Kidney epithelial cell (primary cell): ENCODE results near the gene HOXB7. TPM values are rescaled to one million over a fixed set of nuclear protein-coding genes. Genes with fewer than 3 reads are reported as not detected.

Source experiments
- DNase-seq: peaks from one replicate; pipeline ENCODE4 v3.0.0-alpha.2; 2010; ENCODE audit warnings: low read depth
- H3K27me3 ChIP-seq: 2 replicates; pipeline ENCODE4 v1.6.0; 2011; ENCODE audit warnings: low read length; ENCODE audit not compliant: control insufficient read depth, insufficient read depth
- H3K36me3 ChIP-seq: 2 replicates; pipeline ENCODE4 v1.5.1; 2011; ENCODE audit warnings: low read length; ENCODE audit not compliant: control insufficient read depth, insufficient read depth
- H3K4me3 ChIP-seq: 2 replicates; pipeline ENCODE4 v1.5.1; 2011; ENCODE audit warnings: low read depth, mild to moderate bottlenecking, control low read depth, low read length
- CTCF ChIP-seq: IDR thresholded peaks from 2 replicates; pipeline ENCODE4 v1.5.1; 2011; ENCODE audit warnings: mild to moderate bottlenecking, moderate library complexity, low read length, control low read depth, inconsistent platforms; ENCODE audit not compliant: insufficient read depth, poor library complexity, severe bottlenecking
- total RNA-seq: library from RNA; depleted of rRNA; stranded (reverse); fragments of >200 nt; gene quantifications from 2 replicates; pipeline ENCODE4 v1.2.3, GENCODE V29; 2015

The HOXB7 gene
- total RNA-seq, 1 donor from 2014 or later, result 27.2 TPM

- H3K36me3 ChIP-seq, result peaks cover 3% of the 10 kb centered on the region
- DNase-seq, result no peak
- no peak for TF ChIP-seq CTCF
- H3K27me3 ChIP-seq, result no peaks in the 10 kb centered on the region
- peak overlapping the region; percentile 40 for H3K4me3 ChIP-seq
Measured at GRCh38 chr17:48564188-48565021, 46.4 kb downstream of the HOXB7 start.

- DNase-seq, result no peak
- H3K36me3 ChIP-seq, result peaks cover 3% of the 10 kb centered on the region
- H3K4me3 ChIP-seq, result peak overlapping the region; percentile 40
- TF ChIP-seq CTCF, result no peak
- H3K27me3 ChIP-seq, result no peaks in the 10 kb centered on the region
Measured at GRCh38 chr17:48563867-48564187, 47.0 kb downstream of the HOXB7 start.

GRCh38 chr17:48563385-48563838, 47.4 kb downstream of the HOXB7 start:
- Histone ChIP-seq H3K4me3 (peak overlapping the region; percentile 40), H3K36me3 (peaks cover 3% of the 10 kb centered on the region), H3K27me3 (no peaks in the 10 kb centered on the region)
- DNase-seq, result no peak
- TF ChIP-seq CTCF, result no peak

GRCh38 chr17:48562934-48563333, 47.9 kb downstream of the HOXB7 start:
- no peak for TF ChIP-seq CTCF
- DNase-seq, result no peak
- Histone ChIP-seq H3K27me3 (no peaks in the 10 kb centered on the region), H3K36me3 (peaks cover 3% of the 10 kb centered on the region), H3K4me3 (peak overlapping the region; percentile 40)

GRCh38 chr17:48561884-48562810, 48.7 kb downstream of the HOXB7 start:
- peak overlapping the region; percentile 40 for H3K4me3 ChIP-seq
- TF ChIP-seq CTCF, result peak; percentile 49
- no peaks in the 10 kb centered on the region for H3K27me3 ChIP-seq
- DNase-seq, result no peak
- H3K36me3 ChIP-seq, result peaks cover 3% of the 10 kb centered on the region
